Head of caudate nucleus (tissue), 42 donors: ENCODE results near the gene CHID1.

Source experiments
- DNase-seq, 42 donors: peaks; one replicate each; pipeline versions ENCODE4 v3.0.0 to v3.0.0-alpha.2; 2020 to 2021; ENCODE audit warnings: mixed read lengths in 7 of 42
- intact Hi-C: fragments of 100-400 bp; cut with DNase I; formaldehyde crosslinking; loops from one replicate; pipeline ENCODE4 v1.15.0; 2022

Gene CHID1

DNA sequence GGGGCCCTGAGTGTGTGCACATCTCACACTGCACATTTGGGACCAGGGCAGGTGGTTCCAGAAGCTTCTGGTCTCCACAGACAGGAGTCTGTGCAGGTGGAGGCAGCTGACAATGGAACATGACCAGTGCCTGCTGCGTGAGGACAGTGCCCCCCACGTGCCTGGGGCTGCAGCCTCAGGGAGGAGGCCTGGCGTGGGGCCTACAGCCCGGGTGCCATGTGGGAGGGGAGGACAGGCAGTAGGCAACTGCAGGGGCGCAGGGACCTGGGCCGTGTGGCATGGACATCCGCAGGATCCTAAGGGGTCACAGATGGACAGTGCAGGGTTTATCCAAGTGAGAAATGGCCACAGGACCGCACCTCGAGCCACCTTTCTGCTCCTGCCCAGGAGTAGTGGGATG, 39.1 kb downstream of the CHID1 start:
- intact Hi-C loops: no loop called here
- no peak for DNase-seq

DNA sequence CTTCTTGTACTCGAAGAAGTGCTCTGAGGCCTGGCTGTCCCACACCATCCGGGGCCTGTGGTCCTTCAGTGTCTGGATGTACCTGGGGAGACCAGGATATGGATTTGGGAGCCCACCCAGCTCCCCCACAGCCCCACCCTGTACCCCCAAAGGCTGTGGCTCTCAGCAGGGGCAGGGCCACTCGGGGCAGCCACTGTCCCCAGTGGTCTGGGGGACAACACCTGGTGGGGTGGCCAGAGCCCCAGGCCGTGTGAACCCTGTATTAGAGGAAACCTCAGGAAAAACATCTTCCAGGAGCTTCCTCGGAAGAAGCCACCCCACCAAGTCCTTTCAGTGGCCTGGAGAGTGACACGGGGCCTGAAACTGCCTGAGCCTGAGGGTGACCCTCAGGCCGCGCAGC, 40.2 kb downstream of the CHID1 start:
- intact Hi-C loops: no loop called here
- DNase-seq: no peak

DNA sequence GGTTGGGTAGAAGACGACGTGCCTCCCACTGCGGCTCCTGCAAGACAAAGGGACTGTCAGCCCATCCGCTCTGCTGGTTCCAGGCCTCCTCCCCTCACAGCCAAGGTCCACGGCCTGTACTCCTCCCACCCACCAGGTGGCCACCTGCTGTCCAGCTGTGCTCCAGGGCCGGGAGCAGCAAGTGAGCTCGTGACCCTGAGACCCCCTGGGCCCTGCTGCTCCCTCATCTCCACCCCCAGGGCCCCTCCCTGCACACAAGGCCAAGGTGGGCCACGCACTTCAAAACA, 40.5 kb downstream of the CHID1 start:
- intact Hi-C loops: no loop called here
- no peak for DNase-seq

DNA sequence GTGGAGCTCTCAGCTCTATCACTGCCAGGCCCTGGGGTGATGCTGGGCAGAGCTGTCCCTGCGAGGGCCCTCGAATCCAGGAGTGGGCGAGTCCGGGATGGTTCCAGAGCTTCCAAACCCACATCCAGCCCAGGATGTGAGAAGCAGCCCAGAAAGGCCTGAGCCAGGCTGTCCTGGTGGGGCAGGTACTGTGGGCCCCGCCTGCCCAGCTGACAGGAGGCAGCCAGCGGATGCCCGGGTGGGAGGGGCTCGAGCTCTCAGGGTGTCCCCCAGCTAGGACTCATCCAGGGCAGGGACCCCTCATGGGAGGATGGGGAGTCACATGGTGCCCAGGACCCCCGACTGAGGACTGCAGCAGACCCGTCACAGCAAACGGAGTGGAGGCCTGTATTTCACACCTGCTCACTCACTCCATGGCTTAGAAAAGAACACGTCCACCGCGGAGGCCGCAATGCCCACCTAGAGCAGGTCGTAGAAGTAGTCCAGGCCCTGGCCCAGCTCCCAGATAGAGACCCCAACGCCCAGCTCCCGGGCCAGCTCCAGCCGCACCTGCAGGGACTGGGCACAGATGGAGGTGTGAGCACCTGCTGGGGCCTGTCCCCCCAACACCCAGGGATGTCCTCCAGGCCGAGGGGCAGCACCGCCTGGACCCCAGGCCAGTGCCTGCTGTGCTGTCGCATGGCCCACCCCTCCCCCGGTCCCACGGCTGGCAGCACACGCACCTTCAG, 41.0 kb downstream of the CHID1 start:
- DNase-seq: no peak
- intact Hi-C loops: no loop called here

DNA sequence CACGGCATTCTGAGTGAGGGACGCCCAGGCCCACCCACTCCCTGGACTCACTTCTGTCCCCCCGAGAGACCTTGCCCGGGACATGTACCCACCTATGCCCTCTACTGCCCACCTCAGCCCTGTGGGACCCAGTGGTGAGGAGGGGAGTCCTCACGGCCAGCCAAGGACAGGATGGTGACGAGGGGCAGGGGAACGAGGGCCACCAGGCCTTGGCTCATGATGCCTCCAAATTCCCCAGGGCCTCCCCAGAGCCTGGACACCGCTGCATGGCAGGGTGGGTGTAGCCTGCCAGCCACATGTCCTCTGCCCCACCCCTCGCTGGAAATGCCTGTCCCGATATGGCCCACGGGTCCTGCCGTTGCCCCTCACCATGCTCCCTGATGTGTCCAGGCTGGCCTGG, 41.8 kb downstream of the CHID1 start:
- intact Hi-C loops: no loop called here
- DNase-seq: no peak

DNA sequence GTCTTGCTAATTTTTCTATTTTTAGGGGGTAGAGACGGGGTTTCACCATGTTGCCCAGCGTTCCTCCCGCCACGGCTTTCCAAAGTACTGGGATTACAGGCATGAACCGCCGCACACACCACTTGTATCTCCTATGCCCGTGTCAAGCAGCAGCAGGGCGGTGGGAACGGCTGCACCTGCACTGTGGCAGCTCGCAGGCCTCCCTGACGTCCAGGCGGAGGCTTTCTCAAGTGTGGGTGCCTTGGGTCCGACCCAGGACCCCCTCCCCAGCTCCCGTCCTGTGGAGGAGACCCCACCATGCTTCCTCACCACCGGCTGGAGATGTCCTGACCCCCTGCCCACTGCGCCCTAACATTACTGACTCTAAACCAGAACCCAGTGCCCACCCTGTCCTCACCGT, 42.2 kb downstream of the CHID1 start:
- DNase-seq: no peak
- intact Hi-C loops: no loop called here

DNA sequence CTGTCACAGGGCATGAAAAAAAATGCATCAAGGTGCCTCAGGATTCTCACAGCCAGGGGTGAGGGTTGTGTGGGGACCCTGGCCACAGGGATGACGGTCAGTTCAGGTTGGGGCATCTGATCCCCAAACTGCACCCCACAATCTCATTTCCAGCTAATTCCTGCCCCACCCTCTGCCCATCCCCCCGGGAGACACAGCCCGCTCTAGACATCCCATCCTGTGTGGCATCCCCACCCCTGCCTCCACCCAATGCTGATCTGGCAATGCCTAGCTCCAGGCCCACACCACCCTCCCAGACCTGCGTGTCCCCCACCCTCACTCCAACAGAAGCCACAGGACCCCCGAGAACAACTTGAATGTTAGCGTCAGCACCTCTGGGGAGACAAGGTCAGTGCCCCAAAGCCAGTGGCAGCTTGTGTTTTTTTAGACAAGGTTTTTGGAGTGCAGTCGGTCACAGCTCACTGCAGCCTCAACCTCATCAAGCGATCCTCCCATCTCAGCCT, 42.7 kb downstream of the CHID1 start:
- intact Hi-C loops: no loop called here
- DNase-seq: no peak

DNA sequence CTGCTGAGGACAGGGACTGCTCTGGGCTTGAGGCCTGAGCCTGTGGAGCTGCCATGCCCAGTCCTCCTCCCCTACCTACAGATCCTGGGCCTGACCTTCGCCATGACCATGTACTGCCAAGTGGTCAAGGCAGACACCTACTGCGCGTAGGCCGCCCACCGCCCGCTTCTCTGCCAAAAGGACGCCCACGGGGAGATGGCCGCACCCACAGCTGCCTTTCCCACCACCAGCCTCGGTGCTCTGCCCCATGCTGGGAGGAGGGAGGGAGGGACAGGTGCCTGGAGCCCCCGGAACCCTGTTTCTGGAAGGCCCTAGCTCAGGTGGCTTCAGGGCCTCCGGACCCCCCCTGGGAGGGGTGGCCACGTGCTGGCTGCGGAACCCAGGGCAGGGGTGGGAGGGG, 44.1 kb downstream of the CHID1 start:
- intact Hi-C loops: no loop called here
- DNase-seq: no peak

DNA sequence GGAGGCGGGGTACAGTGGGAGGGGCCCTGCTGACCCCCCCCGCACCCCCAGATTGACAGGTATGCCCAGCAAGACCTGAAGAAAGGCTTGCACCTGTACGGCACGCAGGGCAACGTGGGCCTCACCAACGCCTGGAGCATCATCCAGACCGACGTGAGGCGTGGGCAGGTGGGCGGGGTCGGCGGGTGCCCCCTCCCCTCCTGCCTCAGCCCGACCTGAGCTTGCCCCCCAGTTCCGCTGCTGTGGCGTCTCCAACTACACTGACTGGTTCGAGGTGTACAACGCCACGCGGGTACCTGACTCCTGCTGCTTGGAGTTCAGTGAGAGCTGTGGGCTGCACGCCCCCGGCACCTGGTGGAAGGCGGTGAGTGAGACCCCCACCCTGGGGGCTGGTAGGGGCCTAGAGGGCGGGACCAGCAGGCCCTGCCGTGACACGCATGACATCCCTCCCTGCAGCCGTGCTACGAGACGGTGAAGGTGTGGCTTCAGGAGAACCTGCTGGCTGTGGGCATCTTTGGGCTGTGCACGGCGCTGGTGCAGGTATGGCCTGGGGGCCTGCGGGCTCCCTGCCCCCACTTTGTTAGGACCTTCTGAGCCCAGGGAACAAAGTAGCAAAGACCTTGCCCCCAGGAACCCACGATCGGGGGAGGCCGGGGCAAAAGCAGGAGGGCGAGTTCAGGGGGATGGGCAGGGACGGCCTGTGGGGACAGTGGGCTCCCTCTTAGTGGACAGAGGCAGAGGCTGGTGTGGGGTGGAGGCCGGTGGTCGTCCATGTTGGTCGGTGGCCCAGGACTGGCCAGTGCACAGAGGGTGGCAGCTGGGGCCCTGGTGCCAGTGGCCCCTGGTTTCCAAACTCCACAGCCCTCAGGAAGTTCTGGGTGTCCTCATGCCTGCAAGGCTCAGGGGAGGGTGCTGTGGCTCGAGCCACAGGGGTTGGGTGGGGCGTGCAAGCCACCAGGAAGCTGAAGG, 44.9 kb downstream of the CHID1 start:
- DNase-seq: no peak
- intact Hi-C loops: no loop called here

DNA sequence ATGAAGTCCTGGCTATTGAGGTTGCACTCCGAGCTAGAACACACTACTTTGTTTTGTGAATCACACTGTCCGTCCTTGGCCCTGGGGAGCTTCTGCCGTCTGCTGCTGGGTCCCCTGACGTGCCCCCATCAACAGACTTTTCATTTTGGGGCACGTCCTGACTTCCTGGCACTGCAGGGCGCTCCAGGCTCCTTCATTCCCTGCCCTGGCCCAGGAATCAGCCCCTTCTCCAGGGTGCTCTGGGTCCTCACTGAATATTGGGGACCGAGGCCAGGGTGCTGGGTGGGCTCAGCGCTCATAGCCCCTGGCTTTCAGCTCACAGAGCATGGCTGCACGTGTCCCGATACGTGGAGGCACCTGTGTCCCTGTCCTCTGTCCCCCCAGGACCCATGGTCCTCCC, 45.7 kb downstream of the CHID1 start:
- intact Hi-C loops: no loop called here
- DNase-seq: no peak

DNA sequence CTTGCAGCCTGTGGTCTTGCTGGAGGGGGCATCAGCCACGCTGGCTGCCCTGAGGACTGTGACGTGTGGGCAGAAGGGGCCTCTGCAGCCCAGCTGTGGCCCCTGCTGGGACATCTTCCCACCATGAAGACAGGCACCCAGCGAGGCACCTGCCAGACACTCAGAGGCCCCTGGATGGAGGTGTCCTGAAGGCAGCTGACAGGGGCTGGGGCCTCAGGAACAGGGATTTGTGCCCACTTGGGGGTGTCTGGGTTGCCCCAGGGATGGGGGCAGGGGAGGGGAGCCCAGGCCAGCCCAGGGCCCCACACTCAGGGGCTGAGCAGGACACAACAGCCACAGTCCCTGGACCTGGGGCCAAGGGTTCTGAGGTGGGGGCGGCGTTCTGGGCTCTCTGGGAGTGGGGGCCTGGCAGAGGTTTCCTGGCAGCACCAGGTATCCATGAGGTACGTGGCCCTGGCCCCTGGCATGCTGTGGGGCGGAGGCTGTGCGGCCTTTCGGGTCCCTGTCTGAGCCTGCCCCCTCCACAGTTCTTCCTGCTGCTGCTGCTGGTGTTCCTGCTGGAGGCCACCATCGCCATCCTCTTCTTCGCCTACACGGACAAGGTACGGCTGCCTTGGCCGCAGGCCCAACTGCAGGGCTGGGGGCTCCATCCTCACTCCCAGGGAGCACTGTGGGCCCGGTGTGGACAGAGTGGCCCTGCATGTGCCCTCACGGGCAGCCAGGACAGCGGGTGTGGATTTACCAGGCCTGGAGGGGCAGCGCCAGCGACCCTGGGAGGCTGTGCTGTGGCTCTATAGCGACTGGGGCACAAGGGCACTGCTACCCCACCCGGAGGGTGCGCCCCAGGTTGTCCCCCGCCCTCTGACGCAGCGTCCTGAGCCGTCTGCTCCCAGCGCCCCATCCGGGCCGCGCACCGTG, 46.4 kb downstream of the CHID1 start:
- intact Hi-C loops: no loop called here
- DNase-seq: no peak

DNA sequence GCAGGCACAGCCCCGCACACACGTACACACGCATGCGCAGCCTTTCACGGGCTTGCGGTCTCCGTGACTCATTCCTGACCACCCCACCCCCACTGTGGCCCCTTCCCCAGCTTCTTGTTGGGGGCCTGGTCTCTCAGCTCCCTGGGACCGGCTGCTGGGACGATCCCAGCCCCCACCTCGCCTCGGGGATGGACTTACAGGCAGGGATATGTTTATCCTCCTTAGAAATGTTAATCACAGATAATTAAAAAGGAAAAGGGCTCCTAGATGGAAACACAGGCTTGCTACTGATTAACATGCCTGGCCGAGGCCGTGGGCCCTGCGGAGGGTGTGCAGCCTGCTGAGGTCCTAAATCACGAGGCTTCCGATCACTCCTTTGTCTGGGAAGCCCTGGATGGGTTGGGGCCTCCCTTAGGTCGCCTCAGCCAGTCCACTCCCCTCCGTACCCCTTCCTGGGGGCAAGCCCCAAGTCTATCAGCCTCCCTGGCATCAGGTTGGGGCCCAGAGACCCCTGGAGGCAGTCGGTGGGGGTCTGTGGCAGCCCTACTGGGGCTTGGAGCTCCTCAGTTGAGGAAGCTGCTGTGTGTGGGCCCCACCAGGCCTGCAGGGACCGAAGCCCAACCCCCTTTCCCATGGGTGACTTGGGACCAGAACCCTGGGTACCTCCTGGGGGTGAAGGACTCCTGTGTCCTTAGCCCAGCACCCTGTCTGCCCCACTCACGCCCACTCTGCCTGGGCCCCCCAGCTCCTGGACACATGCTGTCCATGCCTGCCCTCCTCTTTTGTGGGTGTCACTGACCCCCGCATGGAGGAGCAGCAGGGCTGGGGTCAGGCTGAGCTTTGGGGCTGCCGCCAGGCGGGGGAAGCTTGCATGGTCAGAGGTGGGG, 47.3 kb downstream of the CHID1 start:
- no peak for DNase-seq
- intact Hi-C loops: no loop called here

DNA sequence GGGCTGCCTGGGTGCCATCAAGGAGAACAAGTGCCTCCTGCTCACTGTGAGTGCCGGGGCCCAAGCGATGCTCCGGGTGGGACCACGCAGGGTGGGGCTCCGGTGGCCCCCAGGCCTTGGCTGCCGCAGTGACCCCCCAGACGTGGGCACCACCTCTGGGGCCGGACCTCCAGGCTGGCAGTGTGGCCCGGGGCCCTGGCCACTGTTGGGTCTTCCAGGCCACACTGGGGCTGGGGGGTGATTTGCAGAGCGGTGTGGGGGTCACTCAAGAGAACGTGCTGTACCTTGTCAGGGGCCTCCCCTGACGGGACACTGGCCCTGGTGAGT, 48.0 kb downstream of the CHID1 start:
- intact Hi-C loops: no loop called here
- no peak for DNase-seq

DNA sequence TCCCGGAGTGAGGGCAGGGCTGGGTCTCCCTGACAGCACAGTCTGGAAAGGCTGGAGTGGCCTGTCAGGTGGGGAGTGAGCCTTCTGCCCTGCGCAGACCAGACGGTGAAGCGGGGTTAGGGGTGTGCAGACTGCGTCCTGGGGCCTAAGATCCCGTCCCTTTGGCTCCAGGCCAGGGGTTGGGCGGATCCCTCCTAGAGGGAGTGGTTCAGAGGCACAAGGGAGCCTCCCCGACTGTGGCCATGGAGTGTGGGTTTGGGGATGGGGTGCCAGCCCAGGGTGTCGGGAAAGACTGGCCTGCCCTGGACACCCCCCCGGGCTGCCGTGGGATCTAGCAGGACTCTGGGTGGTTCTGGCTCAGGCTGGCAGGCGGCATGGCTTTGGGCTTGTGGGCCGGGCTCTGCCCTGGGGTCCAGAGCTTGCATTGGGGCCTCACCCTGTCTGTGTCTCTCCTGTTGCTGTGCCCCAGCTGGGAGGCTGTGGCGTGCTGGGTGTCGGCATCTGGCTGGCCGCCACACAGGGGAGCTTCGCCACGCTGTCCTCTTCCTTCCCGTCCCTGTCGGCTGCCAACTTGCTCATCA, 48.4 kb downstream of the CHID1 start:
- intact Hi-C loops: no loop called here
- no peak for DNase-seq

DNA sequence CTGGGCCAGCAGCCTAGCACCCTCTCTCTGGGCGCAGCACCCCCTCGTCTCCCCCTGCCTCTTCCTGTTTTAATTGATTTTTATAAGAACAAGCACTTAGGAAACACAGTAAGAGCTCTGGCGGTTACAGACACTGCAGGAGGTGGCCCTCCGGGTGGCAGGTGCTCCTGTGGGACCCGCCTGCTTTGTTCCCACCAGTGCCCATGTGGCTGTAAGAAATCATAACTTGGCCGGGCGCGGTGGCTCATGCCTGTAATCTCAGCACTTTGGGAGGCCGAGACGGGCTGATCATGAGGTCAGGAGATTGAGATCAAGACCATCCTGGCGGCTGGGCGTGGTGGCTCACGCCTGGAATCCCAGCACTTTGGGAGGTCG, 49.5 kb downstream of the CHID1 start:
- no peak for DNase-seq
- intact Hi-C loops: no loop called here

DNA sequence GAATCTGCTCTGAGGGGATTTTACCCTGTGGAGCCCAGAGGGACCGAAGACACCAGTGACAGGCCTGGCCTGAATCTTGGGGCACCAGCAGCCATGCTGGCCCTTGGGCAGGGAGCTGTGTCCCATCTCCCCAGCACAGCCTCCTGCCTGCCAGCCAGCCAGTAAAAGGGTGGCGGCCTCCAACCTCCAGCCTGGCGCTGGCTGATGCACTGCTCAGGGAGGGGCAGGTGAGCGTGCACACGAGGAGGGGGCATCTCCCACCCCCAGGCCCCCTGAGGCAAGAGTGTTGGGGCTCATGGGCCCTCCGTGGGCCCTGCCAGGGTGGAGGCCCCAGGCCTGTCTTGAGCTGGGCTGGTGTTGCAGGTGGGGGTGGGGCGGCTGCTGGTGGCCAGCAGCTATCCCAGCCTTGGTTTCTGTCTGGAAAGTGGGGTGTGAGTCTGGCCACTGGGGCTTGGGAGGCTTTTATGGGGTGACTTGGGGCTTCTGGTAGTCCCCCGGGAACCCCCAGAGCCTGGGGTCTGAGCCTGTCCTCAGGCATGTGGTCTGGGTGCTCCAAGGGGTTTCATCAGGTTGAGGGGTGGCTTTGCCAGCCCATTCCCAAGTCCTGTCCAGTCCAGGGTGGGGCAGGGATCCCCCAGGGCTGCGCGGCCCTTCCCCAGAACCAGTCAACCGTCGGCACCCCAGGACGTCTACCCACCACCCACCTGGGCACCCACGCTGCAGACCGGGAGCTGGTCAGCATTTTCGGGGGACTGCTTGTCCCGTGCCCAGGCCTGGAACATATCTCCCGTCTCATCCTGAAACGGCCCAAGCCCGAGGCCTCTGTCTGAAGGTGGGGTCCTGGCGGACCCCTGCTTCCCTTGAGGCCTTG, 50.1 kb downstream of the CHID1 start:
- intact Hi-C loops: no loop called here
- no peak for DNase-seq

DNA sequence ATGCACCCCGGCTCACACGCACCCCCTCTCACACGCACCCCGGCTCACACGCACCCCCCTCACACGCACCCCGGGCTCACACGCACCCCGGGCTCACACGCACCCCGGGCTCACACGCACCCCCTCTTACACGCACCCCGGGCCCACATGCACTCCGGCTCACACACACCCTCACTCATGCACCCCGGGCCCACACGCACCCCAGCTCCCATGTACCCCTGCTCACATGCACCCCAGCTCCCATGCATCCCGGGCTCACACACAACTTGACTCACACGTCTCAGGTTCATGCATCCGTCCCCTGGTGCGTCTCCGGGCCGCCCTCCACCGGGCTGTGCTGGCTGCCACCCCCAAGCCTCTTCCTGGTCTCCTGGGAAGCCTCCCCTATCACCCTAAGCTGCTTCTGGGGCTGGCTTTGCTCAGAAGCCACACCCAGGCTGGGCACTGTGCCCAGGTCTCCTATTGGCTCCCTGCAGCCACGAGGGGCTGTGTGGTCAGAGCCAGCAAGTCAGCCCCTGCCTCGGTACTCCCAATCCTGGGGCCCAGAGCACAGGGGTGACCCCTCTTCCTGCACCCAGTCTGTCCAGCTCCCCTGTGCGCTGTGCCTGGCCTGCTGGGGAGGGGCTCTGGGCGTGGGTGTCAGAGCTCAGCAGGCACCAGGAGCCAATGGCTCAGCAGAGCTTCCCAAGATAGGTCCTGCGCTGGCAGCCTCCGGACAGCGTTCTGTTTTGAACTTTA, 51.0 kb downstream of the CHID1 start:
- DNase-seq: peak in 40 of 42 donors; percentile 33 to 89 (median 65)
- intact Hi-C loops: loop anchor here (10.0 kb wide), 1 partner anchor 195 kb away; no protein-coding TSS in a partner anchor
